Endothelial cell of umbilical vein (primary cell): ENCODE data around the gene MAML3. TPM values are rescaled to one million over a fixed set of nuclear protein-coding genes. Genes with fewer than 3 reads are reported as not detected.

Experiments used
- BruUV-seq: library from RNA; stranded (reverse); fragments of 400-500 nt; replicated peaks from 2 replicates; lab custom pipeline; 2021; lab: Mats Ljungman, UMichigan
- CTCF ChIA-PET: fragments of 300-600, 350-600 bp; sonication (Branson Sonifier 250); formaldehyde crosslinking; loops from one replicate; lab custom pipeline; 2021; ENCODE audit warnings: antibody characterized with exemption, inconsistent platforms; lab: Charles Lee
- POLR2A ChIA-PET: fragments of 300-600, 350-600 bp; sonication (Branson Sonifier 250); formaldehyde crosslinking; loops from one replicate; lab custom pipeline; 2021; ENCODE audit warnings: antibody characterized with exemption, inconsistent platforms; lab: Charles Lee
- DNase-seq: peaks from one replicate; pipeline ENCODE4 v3.0.0-alpha.2; 2011; ENCODE audit warnings: low read depth, low spot score
- FAIRE-seq: peaks from 2 replicates; lab custom pipeline; 2011; peaks lifted over from hg19 to GRCh38; lab: Jason Lieb, UNC
- H2AFZ ChIP-seq: 2 replicates; pipeline ENCODE4 v1.6.0; 2012; ENCODE audit warnings: low read depth, low read length, control low read depth, inconsistent platforms
- H3K27ac ChIP-seq: 2 replicates; pipeline ENCODE4 v1.5.1; 2011; ENCODE audit warnings: low read depth, mild to moderate bottlenecking, control low read depth, low read length, moderate library complexity; ENCODE audit not compliant: insufficient read depth
- H3K27me3 ChIP-seq, 2 experiments: 2 replicates each; pipeline versions ENCODE4 v1.6.0 to v1.6.1; 2011; ENCODE audit warnings: low read length in 2 of 2, mixed read lengths in 1 of 2; ENCODE audit not compliant: control insufficient read depth in 2 of 2, insufficient read depth in 2 of 2
- H3K36me3 ChIP-seq, 2 experiments: 2 replicates in 1 of 2; 3 replicates in 1 of 2; pipeline ENCODE4 v1.5.1; 2011; ENCODE audit warnings: low read length in 2 of 2, mild to moderate bottlenecking in 1 of 2, moderate library complexity in 1 of 2; ENCODE audit not compliant: control insufficient read depth in 2 of 2, insufficient read depth in 2 of 2; ENCODE audit errors: extremely low read depth in 1 of 2
- H3K4me1 ChIP-seq: 3 replicates; pipeline ENCODE4 v1.5.1; 2011; ENCODE audit warnings: mild to moderate bottlenecking, low read length; ENCODE audit not compliant: control insufficient read depth, insufficient read depth; ENCODE audit errors: extremely low read depth
- H3K4me2 ChIP-seq: 2 replicates; pipeline ENCODE4 v1.6.1; 2011; ENCODE audit warnings: low read length, control low read depth, mixed read lengths; ENCODE audit not compliant: insufficient read depth
- H3K4me3 ChIP-seq, 3 experiments: fragments of 200-600 bp in 1 of 3; sonication (generic), shearing (Covaris generic) in 1 of 3; replicated peaks in 1 of 3; 2 replicates each; pipeline ENCODE4 v1.5.1; 2011 to 2016; ENCODE audit warnings: control low read depth in 3 of 3, low read length in 3 of 3, mild to moderate bottlenecking in 2 of 3, inconsistent platforms in 1 of 3, low read depth in 1 of 3, moderate library complexity in 1 of 3; ENCODE audit not compliant: insufficient read depth in 1 of 3
- H3K79me2 ChIP-seq: 2 replicates; pipeline ENCODE4 v1.6.0; 2012; ENCODE audit warnings: low read length, inconsistent platforms; ENCODE audit not compliant: control insufficient read depth, insufficient read depth
- H3K9ac ChIP-seq: replicated peaks from 2 replicates; pipeline ENCODE3; 2011; ENCODE audit warnings: low read length, control low read depth; ENCODE audit not compliant: insufficient read depth; ENCODE audit errors: extremely low read depth
- H3K9me1 ChIP-seq: replicated peaks from 3 replicates; pipeline ENCODE4 v1.6.0; 2011; ENCODE audit warnings: mild to moderate bottlenecking, low read length; ENCODE audit not compliant: control insufficient read depth, insufficient read depth; ENCODE audit errors: extremely low read depth
- H3K9me3 ChIP-seq: replicated peaks from 2 replicates; pipeline ENCODE4 v1.5.1; 2012; ENCODE audit warnings: low read length, inconsistent platforms; ENCODE audit not compliant: control insufficient read depth, insufficient read depth
- H4K20me1 ChIP-seq: replicated peaks from 2 replicates; pipeline ENCODE3; 2011; ENCODE audit warnings: mild to moderate bottlenecking, low read length; ENCODE audit not compliant: control insufficient read depth, insufficient read depth; ENCODE audit errors: extremely low read depth
- CTCF ChIP-seq, 2 donors: IDR thresholded peaks; 1 replicate in 1 of 2; 2 replicates in 1 of 2; pipeline ENCODE4 v1.5.1; 2011; ENCODE audit warnings: low read length in 2 of 2, mild to moderate bottlenecking in 2 of 2, moderate library complexity in 2 of 2, control low read depth in 1 of 2, inconsistent platforms in 1 of 2, low read depth in 1 of 2; ENCODE audit not compliant: insufficient read depth in 1 of 2; ENCODE audit errors: extremely low read depth in 1 of 2
- EZH2 ChIP-seq: IDR thresholded peaks from 2 replicates; pipeline ENCODE4 v1.6.1; 2012; ENCODE audit warnings: borderline replicate concordance, low read depth, mild to moderate bottlenecking, moderate library complexity, low read length, inconsistent platforms; ENCODE audit not compliant: severe bottlenecking
- FOS ChIP-seq: IDR thresholded peaks from 2 replicates; pipeline ENCODE4 v1.6.1; 2011; ENCODE audit warnings: mild to moderate bottlenecking, low read length, moderate library complexity, borderline replicate concordance; ENCODE audit not compliant: insufficient read depth
- GATA2 ChIP-seq: IDR thresholded peaks from 2 replicates; pipeline ENCODE4 v1.7.0; 2011; ENCODE audit warnings: low read depth, mild to moderate bottlenecking, moderate library complexity, mixed read lengths, low read length; ENCODE audit not compliant: insufficient read length, insufficient read depth
- JUN ChIP-seq: IDR thresholded peaks from 2 replicates; pipeline ENCODE4 v1.6.1; 2011; ENCODE audit warnings: borderline replicate concordance, low read depth; ENCODE audit not compliant: insufficient read length, insufficient read depth
- MAX ChIP-seq: IDR thresholded peaks from 2 replicates; pipeline ENCODE4 v1.6.1; 2011; ENCODE audit not compliant: insufficient read depth, insufficient read length
- MYC ChIP-seq: IDR thresholded peaks from one replicate; pipeline ENCODE4 v1.6.1; 2011; ENCODE audit warnings: mild to moderate bottlenecking, low read depth, low read length
- POLR2A ChIP-seq: IDR thresholded peaks from 2 replicates; pipeline ENCODE4 v1.6.1; 2012; ENCODE audit warnings: low read depth, mild to moderate bottlenecking, control low read depth, low read length
- POLR2AphosphoS5 ChIP-seq: IDR thresholded peaks from 2 replicates; pipeline ENCODE4 v1.6.1; 2012; ENCODE audit warnings: low read depth, mild to moderate bottlenecking, control low read depth, low read length, moderate library complexity; ENCODE audit not compliant: insufficient read depth
- dilution Hi-C: fragments of 300-500 bp; cut with MboI; formaldehyde crosslinking; loops from one replicate; pipeline ENCODE4 v1.15.0; 2019; ENCODE audit warnings: low sequenced_read_pairs; ENCODE audit not compliant: extremely low pct_ligation_motif_present
- intact Hi-C: fragments of 100-400 bp; cut with micrococcal nuclease; formaldehyde crosslinking; loops from one replicate; pipeline ENCODE4 v1.10.0; 2022
- polyA plus RNA-seq, 4 experiments: library from polyadenylated mRNA; depleted of rRNA in 3 of 4; stranded (reverse) in 3 of 4; unstranded in 1 of 4; fragments of >200 nt; gene quantifications; 2 replicates each; pipeline versions ENCODE4 v1.2.1 to v1.2.3, GENCODE V29; 2011 to 2012; ENCODE audit warnings: missing spikeins in 1 of 4
- total RNA-seq: library from RNA; stranded (reverse); gene quantifications from 2 replicates; pipeline ENCODE4 v1.2.3, GENCODE V29; 2021

Gene MAML3
- total and polyA plus RNA-seq, 2 donors (not counting 3 experiments of a cell fraction or from before 2014, with no cell fraction given): 14.0 to 20.3 TPM

DNA sequence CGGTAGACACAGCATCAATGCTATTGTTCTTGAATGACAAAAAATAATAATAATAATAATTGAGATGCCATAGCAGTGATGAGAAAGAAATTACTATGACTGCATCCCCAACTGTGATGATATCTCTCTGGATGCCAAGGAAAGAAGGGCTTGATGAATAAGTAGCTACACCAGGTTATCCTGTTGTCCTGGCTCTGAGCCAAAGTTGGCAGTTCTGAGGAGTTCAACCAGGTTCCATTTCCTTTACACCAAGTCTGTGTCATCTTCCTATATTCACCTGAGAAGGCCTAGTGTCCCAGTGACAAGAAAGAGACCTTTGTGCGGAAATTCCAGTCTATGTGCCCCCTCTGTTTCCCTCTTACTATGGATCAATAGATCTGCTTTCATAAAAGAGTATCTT, 3.4 kb upstream of the MAML3 start:
- no peak for FAIRE-seq
- Histone ChIP-seq H3K9me1 (no peaks in the 10 kb centered on the region), H3K36me3 (no peaks in the 10 kb centered on the region), H3K4me1 (peaks cover 2% of the 10 kb centered on the region), H3K4me2 (no peak overlapping the region), H4K20me1 (no peaks in the 10 kb centered on the region), H3K27me3 (no peaks in the 10 kb centered on the region), H3K9ac (no peak overlapping the region), H3K27ac (no peak overlapping the region), H3K4me3 (no peak overlapping the region), H3K79me2 (peaks cover 15% of the 10 kb centered on the region), H3K9me3 (no peaks in the 10 kb centered on the region), H2AFZ (no peak overlapping the region)
- ChIA-PET CTCF (interaction anchor here (1.8 to 2.3 kb wide), 3 partner anchors 95 to 169 kb away, joined by 5 to 13 read pairs (median 9); no protein-coding TSS in a partner anchor), POLR2A (no interaction called here)
- DNase-seq: no peak
- intact Hi-C loops (no loop called here), dilution Hi-C loops (no loop called here)
- no peak for TF ChIP-seq EZH2
- TF ChIP-seq POLR2A: no peak
- no peak for TF ChIP-seq CTCF (IDR thresholded peaks at IDR 0.05; ENCODE audit: extremely low read depth in 1 of 2, insufficient read depth in 1 of 2, low read depth in 1 of 2, low read length in 2 of 2)
- no peak for TF ChIP-seq POLR2AphosphoS5
- no peak for TF ChIP-seq JUN
- TF ChIP-seq GATA2: no peak
- TF ChIP-seq FOS: no peak
- TF ChIP-seq MAX: no peak
- TF ChIP-seq MYC: no peak
- no TSS peak for BruUV-seq
